ENCODE data around the gene RAB25. TPM values are rescaled to one million over a fixed set of nuclear protein-coding genes. Genes with fewer than 3 reads are reported as not detected.

Gene RAB25
- total and polyA plus RNA-seq, 2 of the 13 experiments (the other 11 are each of a cell fraction or from before 2014, with no cell fraction given), result 0.20 to 0.22 TPM

DNA sequence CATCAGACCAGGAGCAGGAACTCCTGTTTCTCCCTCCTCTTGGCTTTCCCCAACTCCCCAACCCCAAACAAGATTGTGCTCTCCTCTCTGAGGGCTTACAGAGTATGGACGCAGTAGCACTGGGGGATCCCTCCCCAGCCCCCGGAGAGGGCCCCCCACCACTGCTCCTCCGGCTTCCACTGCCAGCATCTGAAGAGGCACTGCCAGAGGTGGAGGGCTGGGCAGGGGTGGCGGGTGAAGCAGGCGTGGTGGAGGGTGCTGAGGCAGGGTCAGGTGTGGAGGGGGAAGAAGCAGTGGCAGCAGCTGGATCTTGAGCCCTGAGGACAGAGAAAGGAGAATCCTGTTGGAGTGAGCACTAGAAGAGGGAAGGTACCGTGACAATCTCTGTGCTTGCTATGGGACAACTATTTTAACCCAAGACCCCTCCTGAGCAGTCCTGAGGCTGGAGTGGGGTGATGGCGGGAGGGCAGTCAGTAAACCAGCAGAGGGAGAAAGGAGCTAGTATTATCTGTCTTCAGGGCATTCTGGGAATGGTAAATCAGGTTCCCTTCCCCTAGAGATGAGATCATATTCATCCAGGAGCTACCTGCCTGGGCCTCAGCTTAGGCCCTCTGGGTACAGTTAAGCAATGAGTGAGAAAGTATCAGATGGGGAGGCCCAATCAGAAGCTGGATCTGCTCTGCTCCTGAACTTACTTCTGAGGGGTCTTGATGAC lies 9.8 kb upstream of the RAB25 start (continued):
- TF ChIP-seq, protein P1, sequence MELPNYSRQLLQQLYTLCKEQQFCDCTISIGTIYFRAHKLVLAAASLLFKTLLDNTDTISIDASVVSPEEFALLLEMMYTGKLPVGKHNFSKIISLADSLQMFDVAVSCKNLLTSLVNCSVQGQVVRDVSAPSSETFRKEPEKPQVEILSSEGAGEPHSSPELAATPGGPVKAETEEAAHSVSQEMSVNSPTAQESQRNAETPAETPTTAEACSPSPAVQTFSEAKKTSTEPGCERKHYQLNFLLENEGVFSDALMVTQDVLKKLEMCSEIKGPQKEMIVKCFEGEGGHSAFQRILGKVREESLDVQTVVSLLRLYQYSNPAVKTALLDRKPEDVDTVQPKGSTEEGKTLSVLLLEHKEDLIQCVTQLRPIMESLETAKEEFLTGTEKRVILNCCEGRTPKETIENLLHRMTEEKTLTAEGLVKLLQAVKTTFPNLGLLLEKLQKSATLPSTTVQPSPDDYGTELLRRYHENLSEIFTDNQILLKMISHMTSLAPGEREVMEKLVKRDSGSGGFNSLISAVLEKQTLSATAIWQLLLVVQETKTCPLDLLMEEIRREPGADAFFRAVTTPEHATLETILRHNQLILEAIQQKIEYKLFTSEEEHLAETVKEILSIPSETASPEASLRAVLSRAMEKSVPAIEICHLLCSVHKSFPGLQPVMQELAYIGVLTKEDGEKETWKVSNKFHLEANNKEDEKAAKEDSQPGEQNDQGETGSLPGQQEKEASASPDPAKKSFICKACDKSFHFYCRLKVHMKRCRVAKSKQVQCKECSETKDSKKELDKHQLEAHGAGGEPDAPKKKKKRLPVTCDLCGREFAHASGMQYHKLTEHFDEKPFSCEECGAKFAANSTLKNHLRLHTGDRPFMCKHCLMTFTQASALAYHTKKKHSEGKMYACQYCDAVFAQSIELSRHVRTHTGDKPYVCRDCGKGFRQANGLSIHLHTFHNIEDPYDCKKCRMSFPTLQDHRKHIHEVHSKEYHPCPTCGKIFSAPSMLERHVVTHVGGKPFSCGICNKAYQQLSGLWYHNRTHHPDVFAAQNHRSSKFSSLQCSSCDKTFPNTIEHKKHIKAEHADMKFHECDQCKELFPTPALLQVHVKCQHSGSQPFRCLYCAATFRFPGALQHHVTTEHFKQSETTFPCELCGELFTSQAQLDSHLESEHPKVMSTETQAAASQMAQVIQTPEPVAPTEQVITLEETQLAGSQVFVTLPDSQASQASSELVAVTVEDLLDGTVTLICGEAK (IDR thresholded peaks at IDR 0.05), result no peak
- TF ChIP-seq, protein P1 (CRISPR knock-in tag; IDR thresholded peaks at IDR 0.05), result no peak
- no peak for TF ChIP-seq ZC3H13 (CRISPR knock-in tag; IDR thresholded peaks at IDR 0.05)
- TF ChIP-seq ZMYM2 (CRISPR knock-in tag; IDR thresholded peaks at IDR 0.05), result no peak
- TF ChIP-seq ZNF724P (CRISPR knock-in tag; IDR thresholded peaks at IDR 0.05; ENCODE audit: borderline replicate concordance), result no peak
- TF ChIP-seq, protein P2, sequence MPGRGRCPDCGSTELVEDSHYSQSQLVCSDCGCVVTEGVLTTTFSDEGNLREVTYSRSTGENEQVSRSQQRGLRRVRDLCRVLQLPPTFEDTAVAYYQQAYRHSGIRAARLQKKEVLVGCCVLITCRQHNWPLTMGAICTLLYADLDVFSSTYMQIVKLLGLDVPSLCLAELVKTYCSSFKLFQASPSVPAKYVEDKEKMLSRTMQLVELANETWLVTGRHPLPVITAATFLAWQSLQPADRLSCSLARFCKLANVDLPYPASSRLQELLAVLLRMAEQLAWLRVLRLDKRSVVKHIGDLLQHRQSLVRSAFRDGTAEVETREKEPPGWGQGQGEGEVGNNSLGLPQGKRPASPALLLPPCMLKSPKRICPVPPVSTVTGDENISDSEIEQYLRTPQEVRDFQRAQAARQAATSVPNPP (CRISPR knock-in tag; IDR thresholded peaks at IDR 0.05), result no peak
- TF ChIP-seq HES4 (CRISPR knock-in tag; IDR thresholded peaks at IDR 0.05; ENCODE audit: borderline replicate concordance), result no peak
- no peak for TF ChIP-seq PITX1 (CRISPR knock-in tag; IDR thresholded peaks at IDR 0.05)
